Fibroblast of lung (primary cell): ENCODE data around the gene EHMT1. TPM values are rescaled to one million over a fixed set of nuclear protein-coding genes. Genes with fewer than 3 reads are reported as not detected.

Experiments
- DNase-seq, 2 donors: peaks; one replicate each; pipeline versions ENCODE4 v3.0.0 to v3.0.0-alpha.2; 2010; ENCODE audit warnings: low read depth in 2 of 2
- H2AFZ ChIP-seq: 2 replicates; pipeline ENCODE4 v1.5.1; 2012; ENCODE audit warnings: low read length, control low read depth, inconsistent platforms
- H3K27ac ChIP-seq: 2 replicates; pipeline ENCODE4 v1.5.1; 2011; ENCODE audit warnings: low read length, control low read depth; ENCODE audit not compliant: insufficient read depth
- H3K27me3 ChIP-seq: 2 replicates; pipeline ENCODE4 v1.5.1; 2011; ENCODE audit warnings: mild to moderate bottlenecking, low read length; ENCODE audit not compliant: control insufficient read depth, insufficient read depth
- H3K36me3 ChIP-seq: 2 replicates; pipeline ENCODE4 v1.5.1; 2011; ENCODE audit warnings: low read length; ENCODE audit not compliant: control insufficient read depth, insufficient read depth
- H3K4me1 ChIP-seq: 2 replicates; pipeline ENCODE4 v1.5.1; 2011; ENCODE audit warnings: low read length; ENCODE audit not compliant: control insufficient read depth, insufficient read depth; ENCODE audit errors: extremely low read depth
- H3K4me2 ChIP-seq: 2 replicates; pipeline ENCODE4 v1.5.1; 2011; ENCODE audit warnings: low read length, control low read depth; ENCODE audit not compliant: insufficient read depth; ENCODE audit errors: extremely low read depth
- H3K4me3 ChIP-seq, 4 experiments: fragments of 200-600 bp in 1 of 4; sonication (generic) in 1 of 4; replicated peaks in 1 of 4; 2 replicates each; pipeline ENCODE4 v1.5.1; 2011 to 2016; ENCODE audit warnings: low read length in 4 of 4, low read depth in 3 of 4, mild to moderate bottlenecking in 3 of 4, control low read depth in 2 of 4, inconsistent platforms in 1 of 4, mixed read lengths in 1 of 4; ENCODE audit not compliant: insufficient read depth in 1 of 4; ENCODE audit errors: control extremely low read depth in 1 of 4
- H3K79me2 ChIP-seq: 2 replicates; pipeline ENCODE4 v1.5.1; 2012; ENCODE audit warnings: mild to moderate bottlenecking, low read length, inconsistent platforms; ENCODE audit not compliant: control insufficient read depth, insufficient read depth
- H3K9ac ChIP-seq: 2 replicates; pipeline ENCODE4 v1.5.1; 2011; ENCODE audit warnings: mild to moderate bottlenecking, low read length, control low read depth; ENCODE audit not compliant: insufficient read depth
- H3K9me3 ChIP-seq: 2 replicates; pipeline ENCODE4 v1.5.1; 2012; ENCODE audit warnings: low read depth, low read length; ENCODE audit not compliant: control insufficient read depth, insufficient read depth
- H4K20me1 ChIP-seq: 2 replicates; pipeline ENCODE4 v1.5.1; 2011; ENCODE audit warnings: low read length; ENCODE audit not compliant: control insufficient read depth, insufficient read depth; ENCODE audit errors: extremely low read depth
- EZH2 ChIP-seq: IDR thresholded peaks from 2 replicates; pipeline ENCODE4 v1.5.1; 2012; ENCODE audit warnings: low read length, control low read depth, mild to moderate bottlenecking; ENCODE audit errors: missing control alignments
- polyA plus RNA-seq, 2 donors: library from polyadenylated mRNA; depleted of rRNA in 1 of 2; stranded (reverse) in 1 of 2; unstranded in 1 of 2; fragments of >200 nt; gene quantifications; 2 replicates each; pipeline ENCODE4 v1.2.1, GENCODE V29; 2011 to 2012; ENCODE audit warnings: missing spikeins in 1 of 2
- total RNA-seq: library from RNA; depleted of rRNA; stranded (reverse); fragments of >200 nt; gene quantifications from 2 replicates; pipeline ENCODE4 v1.2.1, GENCODE V29; 2014
- TF ChIP-seq, protein P1 (sequence below), 2 donors: IDR thresholded peaks in 1 of 2; conservative IDR thresholded peaks in 1 of 2; 1 replicate in 1 of 2; 2 replicates in 1 of 2; pipeline ENCODE4 v1.5.1; 2011 to 2012; ENCODE audit warnings: low read length in 2 of 2, control low read depth in 1 of 2, inconsistent platforms in 1 of 2, low read depth in 1 of 2, mild to moderate bottlenecking in 1 of 2

EHMT1 gene
- total and polyA plus RNA-seq, 2 donors (not counting 1 experiment from before 2014, with no cell fraction given) = 22.4 to 48.6 TPM

- Histone ChIP-seq H3K9me3 (no peaks in the 10 kb centered on the region), H2AFZ (no peak overlapping the region), H3K9ac (no peak overlapping the region), H3K36me3 (peaks cover 20% of the 10 kb centered on the region), H3K27me3 (no peaks in the 10 kb centered on the region), H4K20me1 (no peaks in the 10 kb centered on the region), H3K27ac (peak overlapping the region; percentile 77), H3K4me2 (peak overlapping the region; percentile 66), H3K4me3 (no peak overlapping the region), H3K4me1 (peaks cover 10% of the 10 kb centered on the region), H3K79me2 (peaks cover 13% of the 10 kb centered on the region)
- TF ChIP-seq, protein P1, sequence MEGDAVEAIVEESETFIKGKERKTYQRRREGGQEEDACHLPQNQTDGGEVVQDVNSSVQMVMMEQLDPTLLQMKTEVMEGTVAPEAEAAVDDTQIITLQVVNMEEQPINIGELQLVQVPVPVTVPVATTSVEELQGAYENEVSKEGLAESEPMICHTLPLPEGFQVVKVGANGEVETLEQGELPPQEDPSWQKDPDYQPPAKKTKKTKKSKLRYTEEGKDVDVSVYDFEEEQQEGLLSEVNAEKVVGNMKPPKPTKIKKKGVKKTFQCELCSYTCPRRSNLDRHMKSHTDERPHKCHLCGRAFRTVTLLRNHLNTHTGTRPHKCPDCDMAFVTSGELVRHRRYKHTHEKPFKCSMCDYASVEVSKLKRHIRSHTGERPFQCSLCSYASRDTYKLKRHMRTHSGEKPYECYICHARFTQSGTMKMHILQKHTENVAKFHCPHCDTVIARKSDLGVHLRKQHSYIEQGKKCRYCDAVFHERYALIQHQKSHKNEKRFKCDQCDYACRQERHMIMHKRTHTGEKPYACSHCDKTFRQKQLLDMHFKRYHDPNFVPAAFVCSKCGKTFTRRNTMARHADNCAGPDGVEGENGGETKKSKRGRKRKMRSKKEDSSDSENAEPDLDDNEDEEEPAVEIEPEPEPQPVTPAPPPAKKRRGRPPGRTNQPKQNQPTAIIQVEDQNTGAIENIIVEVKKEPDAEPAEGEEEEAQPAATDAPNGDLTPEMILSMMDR (conservative IDR thresholded peaks at IDR 0.05 in 1 of 2, IDR thresholded peaks at IDR 0.05 in 1 of 2; ENCODE audit: low read depth in 1 of 2, low read length in 2 of 2) = no peak
- TF ChIP-seq EZH2 = no peak
- no peak for DNase-seq
Measured at GRCh38 chr9:137612741-137613142, 6.1 kb upstream of the EHMT1 start.

- Histone ChIP-seq H3K4me3 (no peak overlapping the region), H3K27ac (peak overlapping the region; percentile 77), H3K79me2 (peaks cover 18% of the 10 kb centered on the region), H3K9me3 (no peaks in the 10 kb centered on the region), H3K27me3 (no peaks in the 10 kb centered on the region), H2AFZ (no peak overlapping the region), H3K4me2 (no peak overlapping the region), H3K36me3 (peaks cover 20% of the 10 kb centered on the region), H4K20me1 (no peaks in the 10 kb centered on the region), H3K9ac (no peak overlapping the region), H3K4me1 (peaks cover 10% of the 10 kb centered on the region)
- TF ChIP-seq, protein P1 (conservative IDR thresholded peaks at IDR 0.05 in 1 of 2, IDR thresholded peaks at IDR 0.05 in 1 of 2; ENCODE audit: low read depth in 1 of 2, low read length in 2 of 2) = no peak
- no peak for TF ChIP-seq EZH2
- DNase-seq = no peak
Measured at GRCh38 chr9:137613259-137613658, 5.5 kb upstream of the EHMT1 start.

GRCh38 chr9:137613738-137614523 is 4.9 kb upstream of the EHMT1 start:
- DNase-seq = no peak
- Histone ChIP-seq H3K27ac (no peak overlapping the region), H3K27me3 (no peaks in the 10 kb centered on the region), H3K4me2 (no peak overlapping the region), H3K4me1 (peaks cover 10% of the 10 kb centered on the region), H3K9me3 (no peaks in the 10 kb centered on the region), H2AFZ (no peak overlapping the region), H4K20me1 (no peaks in the 10 kb centered on the region), H3K4me3 (no peak overlapping the region), H3K79me2 (peaks cover 20% of the 10 kb centered on the region), H3K9ac (no peak overlapping the region), H3K36me3 (peaks cover 20% of the 10 kb centered on the region)
- no peak for TF ChIP-seq EZH2
- TF ChIP-seq, protein P1 (conservative IDR thresholded peaks at IDR 0.05 in 1 of 2, IDR thresholded peaks at IDR 0.05 in 1 of 2; ENCODE audit: low read depth in 1 of 2, low read length in 2 of 2) = no peak
